HepG2 (cell line): Measurements from ENCODE around the gene ANXA9. TPM values are rescaled to one million over a fixed set of nuclear protein-coding genes. Genes with fewer than 3 reads are reported as not detected.

Experiments used
- ATAC-seq: fragments of 200-7000 bp; cut with Tn5 transposase; 3 replicates; pipeline ENCODE4 v1.9.1; 2020; ENCODE audit warnings: mild to moderate bottlenecking, moderate library complexity
- BruUV-seq: library from RNA; stranded (reverse); fragments of 400-500 nt; replicated peaks from 2 replicates; lab custom pipeline; 2021; lab: Mats Ljungman, UMichigan
- CTCF ChIA-PET: fragments of 300-600 bp; formaldehyde crosslinking; extraction: SDS; loops from one replicate; lab custom pipeline; 2021; ENCODE audit warnings: low total read pairs, inconsistent platforms, low intra/inter-chr PET ratio; lab: Yijun Ruan, JAX
- POLR2A ChIA-PET: fragments of 350-600 bp; sonication (Branson Sonifier 250); formaldehyde crosslinking; loops from one replicate; lab custom pipeline; 2020; ENCODE audit warnings: antibody characterized with exemption, inconsistent platforms; lab: Yijun Ruan, JAX
- DNase-seq: peaks from one replicate; pipeline ENCODE4 v3.0.0-alpha.2; 2015; ENCODE audit warnings: low spot score
- FAIRE-seq: peaks from 3 replicates; lab custom pipeline; 2011; peaks lifted over from hg19 to GRCh38; lab: Jason Lieb, UNC
- H2AFZ ChIP-seq: one replicate; pipeline ENCODE4 v1.6.1; 2011; ENCODE audit warnings: low read length, inconsistent platforms
- H3K27ac ChIP-seq: fragments of 300-600 bp; 3 replicates; pipeline ENCODE4 v1.8.0; 2011; ENCODE audit warnings: mixed run types, mild to moderate bottlenecking, mixed read lengths, low read length, inconsistent platforms; ENCODE audit not compliant: insufficient read depth; ENCODE audit errors: extremely low read length
- H3K27me3 ChIP-seq, 2 experiments: fragments of 200-600 bp in 1 of 2; 2 replicates in 1 of 2; 3 replicates in 1 of 2; pipeline versions ENCODE4 v1.6.0 to v1.8.0; 2011; ENCODE audit warnings: low read length in 2 of 2, mild to moderate bottlenecking in 2 of 2, moderate library complexity in 2 of 2, inconsistent platforms in 1 of 2; ENCODE audit not compliant: insufficient read depth in 2 of 2, control insufficient read depth in 1 of 2
- H3K36me3 ChIP-seq, 2 experiments: fragments of 200-600 bp in 1 of 2; replicated peaks in 1 of 2; 2 replicates in 1 of 2; 3 replicates in 1 of 2; pipeline versions ENCODE4 v1.5.1 to v1.8.0; 2011; ENCODE audit warnings: low read length in 2 of 2, inconsistent platforms in 1 of 2; ENCODE audit not compliant: insufficient read depth in 2 of 2, control insufficient read depth in 1 of 2
- H3K4me1 ChIP-seq: 2 replicates; pipeline ENCODE4 v1.5.1; 2012; ENCODE audit warnings: low read length, inconsistent platforms; ENCODE audit not compliant: insufficient read depth
- H3K4me2 ChIP-seq: 2 replicates; pipeline ENCODE4 v1.6.0; 2011; ENCODE audit warnings: low read depth, low read length, inconsistent platforms
- H3K4me3 ChIP-seq, 3 experiments: fragments of 200-600 bp in 1 of 3; sonication (generic), shearing (Covaris generic) in 1 of 3; replicated peaks in 1 of 3; 2 replicates each; pipeline ENCODE4 v1.5.1; 2011 to 2016; ENCODE audit warnings: low read length in 3 of 3, inconsistent platforms in 2 of 3, low read depth in 2 of 3, mild to moderate bottlenecking in 2 of 3, control low read depth in 1 of 3, mixed read lengths in 1 of 3; ENCODE audit not compliant: insufficient read depth in 1 of 3
- H3K79me2 ChIP-seq: one replicate; pipeline ENCODE4 v1.6.1; 2011; ENCODE audit warnings: low read length, inconsistent platforms; ENCODE audit not compliant: insufficient read depth
- H3K9ac ChIP-seq: 2 replicates; pipeline ENCODE4 v1.6.0; 2011; ENCODE audit warnings: mild to moderate bottlenecking, low read depth, low read length, inconsistent platforms; ENCODE audit not compliant: insufficient read depth
- H3K9me3 ChIP-seq: 2 replicates; pipeline ENCODE4 v1.5.1; 2012; ENCODE audit warnings: mild to moderate bottlenecking, low read length
- H4K20me1 ChIP-seq: 2 replicates; pipeline ENCODE4 v1.6.0; 2011; ENCODE audit warnings: inconsistent platforms, mild to moderate bottlenecking, low read length, moderate library complexity; ENCODE audit not compliant: insufficient read depth
- AGO2 ChIP-seq: fragments of 200-400 bp; formaldehyde crosslinking; optimal IDR thresholded peaks from 2 replicates; pipeline ENCODE3; 2017; ENCODE audit warnings: mild to moderate bottlenecking, low read depth, low read length, moderate library complexity
- CHCHD3 ChIP-seq: sonication (generic); formaldehyde crosslinking; IDR thresholded peaks from 2 replicates; pipeline ENCODE4 v1.8.0; 2022; ENCODE audit warnings: mild to moderate bottlenecking, missing genetic modification reagents, moderate library complexity
- CHD2 ChIP-seq: IDR thresholded peaks from 2 replicates; pipeline ENCODE4 v1.6.1; 2011; ENCODE audit warnings: low read depth, low read length, improper control_type of control experiment
- HCFC1 ChIP-seq: fragments of 150-350 bp; IDR thresholded peaks from 2 replicates; pipeline ENCODE4 v1.6.1; 2014; ENCODE audit warnings: low read depth, low read length
- NFYB ChIP-seq: sonication (generic); formaldehyde crosslinking; IDR thresholded peaks from 2 replicates; pipeline ENCODE4 v1.4.0; 2020; ENCODE audit warnings: missing genetic modification reagents
- SAP130 ChIP-seq: IDR thresholded peaks from 2 replicates; pipeline ENCODE4 v1.6.1; 2016; ENCODE audit warnings: low read depth
- ZBTB39 ChIP-seq: sonication (generic); formaldehyde crosslinking; IDR thresholded peaks from 2 replicates; pipeline ENCODE4 v1.5.0; 2020; ENCODE audit warnings: missing genetic modification reagents
- ZFP1 ChIP-seq: IDR thresholded peaks from 2 replicates; pipeline ENCODE4 v1.6.1; 2016
- ZKSCAN1 ChIP-seq: fragments of 150-350 bp; IDR thresholded peaks from 2 replicates; pipeline ENCODE4 v1.6.1; 2014; ENCODE audit warnings: low read length
- WGBS: methylation state at CpG from one replicate; pipeline ENCODE4 v1.1.6; 2017; ENCODE audit warnings: low lambda C conversion rate; 5-methylcytosine and 5-hydroxymethylcytosine counted together
- in situ Hi-C: cut with HindIII; loops from 2 replicates; pipeline ENCODE4 v1.10.0; 2017; ENCODE audit warnings: low pct_unique_long_range_greater_than_20kb; ENCODE audit not compliant: extremely low pct_ligation_motif_present
- intact Hi-C: fragments of 100-400 bp; cut with micrococcal nuclease; formaldehyde crosslinking; loops from one replicate; pipeline ENCODE4 v1.10.0; 2022; ENCODE audit not compliant: unreplicated experiment
- polyA plus RNA-seq, 8 experiments: library from polyadenylated mRNA; depleted of rRNA in 3 of 8; stranded (reverse) in 7 of 8; unstranded in 1 of 8; fragments of >200 nt; fragmentation: Illumina TruSeq in 4 of 8; extraction: Trizol in 4 of 8; gene quantifications; 2 replicates each; pipeline versions ENCODE4 v1.2.1 to v1.2.3, GENCODE V29; 2011 to 2016; ENCODE audit warnings: low read depth in 4 of 8, missing spikeins in 1 of 8, mixed read lengths in 1 of 8; ENCODE audit not compliant: insufficient read depth in 1 of 8
- total RNA-seq, 5 experiments: library from RNA; depleted of rRNA; stranded (reverse); fragments of >200 nt; fragmentation: Illumina TruSeq; extraction: Trizol; gene quantifications; 2 replicates each; pipeline ENCODE4 v1.2.3, GENCODE V29; 2016; ENCODE audit warnings: low read depth in 1 of 5
- TF ChIP-seq, protein P1 (sequence below): sonication (generic); formaldehyde crosslinking; IDR thresholded peaks from 2 replicates; pipeline ENCODE4 v1.9.0; 2021; ENCODE audit warnings: missing genetic modification reagents, borderline replicate concordance

Gene ANXA9
- total and polyA plus RNA-seq, 2 of the 13 experiments (the other 11 are each of a cell fraction or from before 2014, with no cell fraction given) = 13.3 to 23.9 TPM

- WGBS = 88% methylated on average over 4 of the region's 4 CpGs
- POLR2A ChIA-PET = interaction anchor here (1.3 kb wide), 1 partner anchor 11 kb away, joined by 11 read pairs; the partner anchor contains the start of gene ANXA9
- no peaks in the 10 kb centered on the region for H3K9me3 ChIP-seq
- no peak for DNase-seq
- BruUV-seq = no TSS peak
- H3K27me3 ChIP-seq = no peaks in the 10 kb centered on the region
- ATAC-seq = no peak
- peak; percentile 44 for FAIRE-seq
- no peak overlapping the region for H3K4me2 ChIP-seq
- no peaks in the 10 kb centered on the region for H4K20me1 ChIP-seq
- intact Hi-C loops = no loop called here
- CTCF ChIA-PET = interaction anchor here (1.3 kb wide), 1 partner anchor 13 kb away, joined by 7 read pairs; no protein-coding TSS in a partner anchor
- H3K79me2 ChIP-seq = no peaks in the 10 kb centered on the region
- H3K4me1 ChIP-seq = peaks cover 11% of the 10 kb centered on the region
- H3K27ac ChIP-seq = no peak overlapping the region
- TF ChIP-seq ZKSCAN1 (no peak), CHCHD3 (CRISPR knock-in tag) (no peak), ZBTB39 (CRISPR knock-in tag) (no peak), NFYB (no peak), ZFP1 (CRISPR knock-in tag) (no peak), HCFC1 (no peak), CHD2 (no peak), AGO2 (no peak), SAP130 (CRISPR knock-in tag) (no peak)
- TF ChIP-seq, protein P1, sequence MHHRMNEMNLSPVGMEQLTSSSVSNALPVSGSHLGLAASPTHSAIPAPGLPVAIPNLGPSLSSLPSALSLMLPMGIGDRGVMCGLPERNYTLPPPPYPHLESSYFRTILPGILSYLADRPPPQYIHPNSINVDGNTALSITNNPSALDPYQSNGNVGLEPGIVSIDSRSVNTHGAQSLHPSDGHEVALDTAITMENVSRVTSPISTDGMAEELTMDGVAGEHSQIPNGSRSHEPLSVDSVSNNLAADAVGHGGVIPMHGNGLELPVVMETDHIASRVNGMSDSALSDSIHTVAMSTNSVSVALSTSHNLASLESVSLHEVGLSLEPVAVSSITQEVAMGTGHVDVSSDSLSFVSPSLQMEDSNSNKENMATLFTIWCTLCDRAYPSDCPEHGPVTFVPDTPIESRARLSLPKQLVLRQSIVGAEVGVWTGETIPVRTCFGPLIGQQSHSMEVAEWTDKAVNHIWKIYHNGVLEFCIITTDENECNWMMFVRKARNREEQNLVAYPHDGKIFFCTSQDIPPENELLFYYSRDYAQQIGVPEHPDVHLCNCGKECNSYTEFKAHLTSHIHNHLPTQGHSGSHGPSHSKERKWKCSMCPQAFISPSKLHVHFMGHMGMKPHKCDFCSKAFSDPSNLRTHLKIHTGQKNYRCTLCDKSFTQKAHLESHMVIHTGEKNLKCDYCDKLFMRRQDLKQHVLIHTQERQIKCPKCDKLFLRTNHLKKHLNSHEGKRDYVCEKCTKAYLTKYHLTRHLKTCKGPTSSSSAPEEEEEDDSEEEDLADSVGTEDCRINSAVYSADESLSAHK = no peak
- H3K4me3 ChIP-seq = no peak overlapping the region
- H3K36me3 ChIP-seq = peaks cover 6% of the 10 kb centered on the region in 2 experiments; a peak in 3 of 5 replicates
- no peak overlapping the region for H3K9ac ChIP-seq
- H2AFZ ChIP-seq = no peak overlapping the region
- in situ Hi-C loops = no loop called here
Observed at GRCh38 chr1:150992626-150993025, 10.5 kb downstream of the ANXA9 start.
